GM12878 (cell line): ENCODE measurements around the gene HMGXB3. TPM values are rescaled to one million over a fixed set of nuclear protein-coding genes. Genes with fewer than 3 reads are reported as not detected.

Source experiments
- CEBPB ChIP-seq, 2 experiments: fragments of 150-350 bp in 1 of 2; IDR thresholded peaks; 2 replicates each; pipeline ENCODE4 v1.6.1; 2012 to 2014; ENCODE audit warnings: low read depth in 2 of 2, low read length in 2 of 2, borderline replicate concordance in 1 of 2, inconsistent platforms in 1 of 2
- CHD1 ChIP-seq: IDR thresholded peaks from 2 replicates; pipeline ENCODE4 v1.6.1; 2012; ENCODE audit warnings: low read depth, low read length, improper control_type of control experiment
- DPF2 ChIP-seq: fragments of 450-650 bp; IDR thresholded peaks from 2 replicates; pipeline ENCODE4 v1.6.1; 2017; ENCODE audit warnings: mild to moderate bottlenecking
- GABPA ChIP-seq: IDR thresholded peaks from 2 replicates; pipeline ENCODE4 v1.6.1; 2014; ENCODE audit warnings: antibody characterized with exemption, low read depth, mild to moderate bottlenecking, inconsistent platforms
- GATAD2B ChIP-seq: fragments of 450-650 bp; conservative IDR thresholded peaks from 2 replicates; pipeline ENCODE4 v1.6.1; 2017; ENCODE audit warnings: low read depth, mild to moderate bottlenecking, moderate library complexity
- IKZF2 ChIP-seq, 2 experiments: fragments of 450-650 bp; IDR thresholded peaks; 2 replicates each; pipeline ENCODE4 v1.6.1; 2017; ENCODE audit warnings: mild to moderate bottlenecking in 2 of 2, moderate library complexity in 2 of 2
- KLF5 ChIP-seq: fragments of 450-650 bp; IDR thresholded peaks from 2 replicates; pipeline ENCODE4 v1.6.1; 2014; ENCODE audit warnings: mild to moderate bottlenecking; ENCODE audit not compliant: partially characterized antibody
- MYB ChIP-seq: fragments of 150-350 bp; IDR thresholded peaks from 2 replicates; pipeline ENCODE4 v1.6.1; 2014; ENCODE audit warnings: mild to moderate bottlenecking, low read depth, low read length, borderline replicate concordance
- NBN ChIP-seq: fragments of 450-650 bp; IDR thresholded peaks from 2 replicates; pipeline ENCODE4 v1.6.1; 2016
- NFYB ChIP-seq: IDR thresholded peaks from 2 replicates; pipeline ENCODE4 v1.6.1; 2011; ENCODE audit warnings: low read depth, mild to moderate bottlenecking, low read length, improper control_type of control experiment, moderate library complexity; ENCODE audit not compliant: insufficient read depth
- NR2F1 ChIP-seq: fragments of 450-650 bp; conservative IDR thresholded peaks from 2 replicates; pipeline ENCODE4 v1.6.1; 2017; ENCODE audit warnings: mild to moderate bottlenecking
- PAX8 ChIP-seq: fragments of 450-650 bp; IDR thresholded peaks from 2 replicates; pipeline ENCODE4 v1.6.1; 2017; ENCODE audit warnings: mild to moderate bottlenecking, moderate library complexity
- RB1 ChIP-seq: fragments of 450-650 bp; formaldehyde crosslinking; IDR thresholded peaks from 2 replicates; pipeline ENCODE4 v1.6.1; 2017; ENCODE audit warnings: mild to moderate bottlenecking, borderline replicate concordance
- SMARCA5 ChIP-seq: fragments of 450-650 bp; IDR thresholded peaks from 2 replicates; pipeline ENCODE4 v1.6.1; 2017; ENCODE audit warnings: mild to moderate bottlenecking
- SMC3 ChIP-seq: IDR thresholded peaks from 2 replicates; pipeline ENCODE4 v1.6.1; 2011; ENCODE audit warnings: low read length, improper control_type of control experiment, borderline replicate concordance
- SREBF1 ChIP-seq: IDR thresholded peaks from 2 replicates; pipeline ENCODE4 v1.6.1; 2012; ENCODE audit warnings: mild to moderate bottlenecking, low read length
- TCF12 ChIP-seq: IDR thresholded peaks from 2 replicates; pipeline ENCODE4 v1.6.1; 2011; ENCODE audit warnings: low read depth, mild to moderate bottlenecking, low read length
- ZNF207 ChIP-seq: fragments of 450-650 bp; IDR thresholded peaks from 2 replicates; pipeline ENCODE4 v1.6.1; 2014; ENCODE audit warnings: antibody characterized with exemption, mild to moderate bottlenecking, borderline replicate concordance
- ZNF384 ChIP-seq: IDR thresholded peaks from 2 replicates; pipeline ENCODE4 v1.6.1; 2012; ENCODE audit warnings: low read depth, mild to moderate bottlenecking, low read length, improper control_type of control experiment, borderline replicate concordance
- ZSCAN29 ChIP-seq: fragments of 450-650 bp; IDR thresholded peaks from 2 replicates; pipeline ENCODE4 v1.6.1; 2017; ENCODE audit warnings: mild to moderate bottlenecking, moderate library complexity
- polyA plus RNA-seq, 11 experiments: library from polyadenylated mRNA; depleted of rRNA in 4 of 11; unstranded in 6 of 11; stranded (reverse) in 5 of 11; fragments of >200 nt; fragmentation: Nextera tagmentation in 4 of 11; fragmentation: Illumina TruSeq in 1 of 11; extraction: Ambion mirVana in 4 of 11; extraction: Trizol in 1 of 11; gene quantifications; 1 replicate in 1 of 11; 2 replicates in 10 of 11; pipeline versions ENCODE4 v1.2.1 to v1.2.3, GENCODE V29; 2011 to 2016; ENCODE audit warnings: inconsistent platforms in 2 of 11, missing spikeins in 2 of 11, low read depth in 1 of 11
- total RNA-seq, 4 experiments: library from RNA; depleted of rRNA in 3 of 4; stranded (reverse); fragments of >200 nt in 3 of 4; fragmentation: Illumina TruSeq in 1 of 4; extraction: Trizol in 1 of 4; gene quantifications; 2 replicates each; pipeline versions ENCODE4 v1.2.1 to v1.2.3, GENCODE V29; 2013 to 2021
- TF ChIP-seq, protein P1 (sequence below): fragments of 450-650 bp; formaldehyde crosslinking; IDR thresholded peaks from 2 replicates; pipeline ENCODE4 v1.4.0; 2020; ENCODE audit warnings: mild to moderate bottlenecking, moderate library complexity
- TF ChIP-seq, protein P2 (sequence below): fragments of 450-650 bp; IDR thresholded peaks from 2 replicates; pipeline ENCODE4 v1.6.1; 2016; ENCODE audit warnings: mild to moderate bottlenecking
- TF ChIP-seq, protein P3 (sequence below): fragments of 450-650 bp; IDR thresholded peaks from 2 replicates; pipeline ENCODE4 v1.6.1; 2014; ENCODE audit warnings: mild to moderate bottlenecking
- TF ChIP-seq, protein P4 (sequence below): fragments of 450-650 bp; IDR thresholded peaks from 2 replicates; pipeline ENCODE4 v1.6.1; 2017; ENCODE audit warnings: mild to moderate bottlenecking, low read depth, inconsistent platforms; ENCODE audit not compliant: poor library complexity, severe bottlenecking

HMGXB3 gene
- total and polyA plus RNA-seq, 10 of the 15 experiments (the other 5 are each of a cell fraction or from before 2014, with no cell fraction given): 1.00 to 42.2 (median 28.1) TPM

DNA sequence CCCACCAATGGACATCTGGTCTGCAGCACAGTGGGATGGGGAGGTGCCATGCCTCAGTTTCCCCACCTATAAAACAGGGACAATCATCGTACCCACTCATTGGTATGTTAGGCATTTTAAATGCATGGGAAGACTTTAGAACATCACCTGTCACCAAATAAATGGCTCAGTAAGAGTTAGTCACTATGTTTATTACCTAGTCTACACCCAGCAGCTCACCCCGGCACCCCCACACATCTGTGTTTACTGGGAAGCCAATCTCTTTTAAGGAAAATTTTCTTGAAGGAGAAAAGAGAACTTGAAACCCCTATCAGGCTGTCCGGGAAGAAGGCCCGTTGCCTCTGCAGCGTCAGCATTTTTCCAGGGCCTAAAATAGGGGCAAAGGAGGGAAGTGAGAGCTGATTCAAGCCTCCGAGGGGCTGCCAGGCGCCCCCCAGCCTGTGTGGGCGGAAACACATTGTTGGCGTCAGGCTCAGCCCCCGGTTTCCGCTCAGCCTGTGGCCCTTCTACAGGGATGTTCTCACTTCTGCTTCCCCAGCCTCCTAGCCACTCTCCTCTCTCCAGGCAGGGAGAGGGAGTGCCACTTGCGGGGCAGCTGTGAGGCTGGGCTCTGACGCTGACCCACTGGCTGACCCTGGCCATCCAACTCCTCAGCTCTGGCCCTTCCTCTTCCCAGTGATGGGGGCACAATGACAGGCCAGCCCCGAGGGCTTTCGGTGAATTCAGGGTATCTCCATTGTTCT is 81.2 kb downstream of the HMGXB3 start (continued):
- TF ChIP-seq NBN: peak; percentile 73; the same call in 1 of the 2 replicates
- no peak for TF ChIP-seq PAX8
- TF ChIP-seq CEBPB (IDR thresholded peaks at IDR 0.05; ENCODE audit: borderline replicate concordance in 1 of 2, low read depth in 2 of 2, low read length in 2 of 2): no peak
- TF ChIP-seq, protein P1, sequence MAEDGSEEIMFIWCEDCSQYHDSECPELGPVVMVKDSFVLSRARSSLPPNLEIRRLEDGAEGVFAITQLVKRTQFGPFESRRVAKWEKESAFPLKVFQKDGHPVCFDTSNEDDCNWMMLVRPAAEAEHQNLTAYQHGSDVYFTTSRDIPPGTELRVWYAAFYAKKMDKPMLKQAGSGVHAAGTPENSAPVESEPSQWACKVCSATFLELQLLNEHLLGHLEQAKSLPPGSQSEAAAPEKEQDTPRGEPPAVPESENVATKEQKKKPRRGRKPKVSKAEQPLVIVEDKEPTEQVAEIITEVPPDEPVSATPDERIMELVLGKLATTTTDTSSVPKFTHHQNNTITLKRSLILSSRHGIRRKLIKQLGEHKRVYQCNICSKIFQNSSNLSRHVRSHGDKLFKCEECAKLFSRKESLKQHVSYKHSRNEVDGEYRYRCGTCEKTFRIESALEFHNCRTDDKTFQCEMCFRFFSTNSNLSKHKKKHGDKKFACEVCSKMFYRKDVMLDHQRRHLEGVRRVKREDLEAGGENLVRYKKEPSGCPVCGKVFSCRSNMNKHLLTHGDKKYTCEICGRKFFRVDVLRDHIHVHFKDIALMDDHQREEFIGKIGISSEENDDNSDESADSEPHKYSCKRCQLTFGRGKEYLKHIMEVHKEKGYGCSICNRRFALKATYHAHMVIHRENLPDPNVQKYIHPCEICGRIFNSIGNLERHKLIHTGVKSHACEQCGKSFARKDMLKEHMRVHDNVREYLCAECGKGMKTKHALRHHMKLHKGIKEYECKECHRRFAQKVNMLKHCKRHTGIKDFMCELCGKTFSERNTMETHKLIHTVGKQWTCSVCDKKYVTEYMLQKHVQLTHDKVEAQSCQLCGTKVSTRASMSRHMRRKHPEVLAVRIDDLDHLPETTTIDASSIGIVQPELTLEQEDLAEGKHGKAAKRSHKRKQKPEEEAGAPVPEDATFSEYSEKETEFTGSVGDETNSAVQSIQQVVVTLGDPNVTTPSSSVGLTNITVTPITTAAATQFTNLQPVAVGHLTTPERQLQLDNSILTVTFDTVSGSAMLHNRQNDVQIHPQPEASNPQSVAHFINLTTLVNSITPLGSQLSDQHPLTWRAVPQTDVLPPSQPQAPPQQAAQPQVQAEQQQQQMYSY: no peak
- TF ChIP-seq ZSCAN29: no peak
- TF ChIP-seq SREBF1: no peak
- TF ChIP-seq, protein P2, sequence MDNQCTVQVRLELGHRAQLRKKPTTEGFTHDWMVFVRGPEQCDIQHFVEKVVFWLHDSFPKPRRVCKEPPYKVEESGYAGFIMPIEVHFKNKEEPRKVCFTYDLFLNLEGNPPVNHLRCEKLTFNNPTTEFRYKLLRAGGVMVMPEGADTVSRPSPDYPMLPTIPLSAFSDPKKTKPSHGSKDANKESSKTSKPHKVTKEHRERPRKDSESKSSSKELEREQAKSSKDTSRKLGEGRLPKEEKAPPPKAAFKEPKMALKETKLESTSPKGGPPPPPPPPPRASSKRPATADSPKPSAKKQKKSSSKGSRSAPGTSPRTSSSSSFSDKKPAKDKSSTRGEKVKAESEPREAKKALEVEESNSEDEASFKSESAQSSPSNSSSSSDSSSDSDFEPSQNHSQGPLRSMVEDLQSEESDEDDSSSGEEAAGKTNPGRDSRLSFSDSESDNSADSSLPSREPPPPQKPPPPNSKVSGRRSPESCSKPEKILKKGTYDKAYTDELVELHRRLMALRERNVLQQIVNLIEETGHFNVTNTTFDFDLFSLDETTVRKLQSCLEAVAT: no peak
- no peak for TF ChIP-seq KLF5
- TF ChIP-seq, protein P3, sequence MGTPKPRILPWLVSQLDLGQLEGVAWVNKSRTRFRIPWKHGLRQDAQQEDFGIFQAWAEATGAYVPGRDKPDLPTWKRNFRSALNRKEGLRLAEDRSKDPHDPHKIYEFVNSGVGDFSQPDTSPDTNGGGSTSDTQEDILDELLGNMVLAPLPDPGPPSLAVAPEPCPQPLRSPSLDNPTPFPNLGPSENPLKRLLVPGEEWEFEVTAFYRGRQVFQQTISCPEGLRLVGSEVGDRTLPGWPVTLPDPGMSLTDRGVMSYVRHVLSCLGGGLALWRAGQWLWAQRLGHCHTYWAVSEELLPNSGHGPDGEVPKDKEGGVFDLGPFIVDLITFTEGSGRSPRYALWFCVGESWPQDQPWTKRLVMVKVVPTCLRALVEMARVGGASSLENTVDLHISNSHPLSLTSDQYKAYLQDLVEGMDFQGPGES: no peak
- peak; percentile 99 for TF ChIP-seq DPF2
- 0 out of 2 replicates have a peak, but pooled peaks have one; percentile 43 for TF ChIP-seq TCF12
- TF ChIP-seq ZNF384: no peak
- no peak for TF ChIP-seq SMC3
- peak; percentile 96 for TF ChIP-seq IKZF2 (IDR thresholded peaks at IDR 0.05)
- peak; percentile 68 for TF ChIP-seq NR2F1
- TF ChIP-seq RB1: no peak; the same call in 1 of the 2 replicates
- TF ChIP-seq ZNF207: no peak
- no peak for TF ChIP-seq NFYB
- TF ChIP-seq GATAD2B: peak; percentile 94; the same call in 1 of the 2 replicates
- no peak for TF ChIP-seq MYB
- no peak for TF ChIP-seq CHD1
- no peak for TF ChIP-seq GABPA
- TF ChIP-seq SMARCA5: 0 out of 2 replicates have a peak, but pooled peaks have one; percentile 19
- TF ChIP-seq, protein P4, sequence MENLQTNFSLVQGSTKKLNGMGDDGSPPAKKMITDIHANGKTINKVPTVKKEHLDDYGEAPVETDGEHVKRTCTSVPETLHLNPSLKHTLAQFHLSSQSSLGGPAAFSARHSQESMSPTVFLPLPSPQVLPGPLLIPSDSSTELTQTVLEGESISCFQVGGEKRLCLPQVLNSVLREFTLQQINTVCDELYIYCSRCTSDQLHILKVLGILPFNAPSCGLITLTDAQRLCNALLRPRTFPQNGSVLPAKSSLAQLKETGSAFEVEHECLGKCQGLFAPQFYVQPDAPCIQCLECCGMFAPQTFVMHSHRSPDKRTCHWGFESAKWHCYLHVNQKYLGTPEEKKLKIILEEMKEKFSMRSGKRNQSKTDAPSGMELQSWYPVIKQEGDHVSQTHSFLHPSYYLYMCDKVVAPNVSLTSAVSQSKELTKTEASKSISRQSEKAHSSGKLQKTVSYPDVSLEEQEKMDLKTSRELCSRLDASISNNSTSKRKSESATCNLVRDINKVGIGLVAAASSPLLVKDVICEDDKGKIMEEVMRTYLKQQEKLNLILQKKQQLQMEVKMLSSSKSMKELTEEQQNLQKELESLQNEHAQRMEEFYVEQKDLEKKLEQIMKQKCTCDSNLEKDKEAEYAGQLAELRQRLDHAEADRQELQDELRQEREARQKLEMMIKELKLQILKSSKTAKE: no peak
